ENCODE data around the gene TMEM150C. TPM values are rescaled to one million over a fixed set of nuclear protein-coding genes. Genes with fewer than 3 reads are reported as not detected.

Gene TMEM150C
- total and polyA plus RNA-seq, 2 of the 8 experiments (the other 6 are each of a cell fraction or from before 2014, with no cell fraction given) = 1.5 to 1.7 TPM

GRCh38 chr4:82542642-82543041, 19.1 kb downstream of the TMEM150C start:
- Histone ChIP-seq H3K27ac (ENCODE audit: low read depth, low read length) (no peak overlapping the region), H4K20me1 (replicated peaks in 1 of 2; ENCODE audit: control insufficient read depth in 1 of 2, insufficient read depth in 2 of 2, low read length in 2 of 2) (no peaks in the 10 kb centered on the region), H3K18ac (ENCODE audit: extremely low read depth, low read length) (no peak overlapping the region), H3K79me1 (ENCODE audit: low read depth, low read length) (no peaks in the 10 kb centered on the region), H2BK5ac (ENCODE audit: low read depth, low read length) (no peak overlapping the region), H3K56ac (replicated peaks; ENCODE audit: insufficient read length, low read depth, low read length) (no peak overlapping the region), H2AFZ (ENCODE audit: low read length) (no peak overlapping the region), H2BK20ac (ENCODE audit: low read length) (no peak overlapping the region), H3K14ac (ENCODE audit: insufficient read length) (no peak overlapping the region), H3K4me2 (ENCODE audit: insufficient read depth in 1 of 2, low read depth in 2 of 2, low read length in 2 of 2) (no peak overlapping the region), H4K5ac (ENCODE audit: insufficient read length, low read depth, low read length) (no peak overlapping the region), H3K36me3 (ENCODE audit: control insufficient read depth in 2 of 4, insufficient read depth in 4 of 4, low read length in 3 of 4) (no peaks in the 10 kb centered on the region), H3K4me1 (replicated peaks in 1 of 4; ENCODE audit: control insufficient read depth in 3 of 4, insufficient read depth in 4 of 4, low read length in 3 of 4) (no peaks in the 10 kb centered on the region), H2BK120ac (replicated peaks; ENCODE audit: low read depth, low read length) (no peak overlapping the region), H3K9ac (replicated peaks in 1 of 4; ENCODE audit: extremely low read depth in 1 of 4, low read depth in 3 of 4, low read length in 3 of 4) (no peak overlapping the region), H3K4ac (replicated peaks; ENCODE audit: insufficient read length, low read depth, low read length) (no peak overlapping the region), H3K23me2 (ENCODE audit: low read depth, low read length) (no peaks in the 10 kb centered on the region), H3K9me3 (ENCODE audit: insufficient read depth in 2 of 2, low read depth in 1 of 2, low read length in 1 of 2) (no peaks in the 10 kb centered on the region), H4K91ac (replicated peaks; ENCODE audit: insufficient read length, low read length) (no peak overlapping the region), H4K8ac (ENCODE audit: extremely low read depth, insufficient read depth, low read length) (no peak overlapping the region), H3K27me3 (replicated peaks in 1 of 4; ENCODE audit: control insufficient read depth in 3 of 4, extremely low read depth in 1 of 4, insufficient read depth in 3 of 4, low read length in 3 of 4) (no peaks in the 10 kb centered on the region), H3K79me2 (ENCODE audit: control insufficient read depth in 1 of 2, insufficient read depth in 2 of 2, low read length in 2 of 2) (no peaks in the 10 kb centered on the region), H2AK5ac (ENCODE audit: low read depth, low read length) (no peak overlapping the region), H3K4me3 (ENCODE audit: extremely low read depth in 1 of 4, insufficient read depth in 2 of 4, low read depth in 3 of 4, low read length in 4 of 4) (no peak overlapping the region), H3K23ac (ENCODE audit: insufficient read length) (no peak overlapping the region), H2BK12ac (ENCODE audit: low read depth, low read length) (no peak overlapping the region), H2BK15ac (ENCODE audit: low read length) (no peak overlapping the region)
- no peak for DNase-seq (ENCODE audit: low read depth in 1 of 2, low spot score in 2 of 2)
- POLR2A ChIA-PET (ENCODE audit: partially characterized antibody) = no interaction called here
- TF ChIP-seq SAP30 (IDR thresholded peaks at IDR 0.05; ENCODE audit: insufficient read depth, insufficient replicate concordance, low read length) (no peak), CREB1 (IDR thresholded peaks at IDR 0.05) (no peak), SP1 (IDR thresholded peaks at IDR 0.05; ENCODE audit: low read depth, low read length) (no peak), EGR1 (IDR thresholded peaks at IDR 0.05; ENCODE audit: borderline replicate concordance, low read depth, low read length) (no peak)
- 92% methylated on average over 3 of the region's 3 CpGs; no CpG with 5 or more reads in 1 of the 2 experiments for WGBS, 2 experiments (ENCODE audit: extremely low coverage in 1 of 2, insufficient coverage in 1 of 2, insufficient read length in 1 of 2, insufficient replicate concordance in 2 of 2, low coverage in 1 of 2, low lambda C conversion rate in 2 of 2, missing lambda C conversion rate in 1 of 2)
- CTCF ChIA-PET (ENCODE audit: partially characterized antibody) = interaction anchor here (0.6 to 1.4 kb wide), 4 partner anchors 11 to 76 kb away, joined by 3 to 6 read pairs (median 4); no protein-coding TSS in a partner anchor
- peak; percentile 39 for FAIRE-seq

All from H1 (cell line).